GM12891 (cell line): ENCODE data around the gene TRIM38.
"Not testable (repeated sequence)": the region's sequence is repeated elsewhere in the genome, so short reads cannot be mapped to it uniquely, and the experiment has no call there.

Experiments
- PAX5 ChIP-seq: IDR thresholded peaks from 2 replicates; pipeline ENCODE4 v1.6.1; 2011; ENCODE audit warnings: low read length, moderate library complexity, mild to moderate bottlenecking; ENCODE audit not compliant: insufficient read depth, severe bottlenecking
- POLR2A ChIP-seq: IDR thresholded peaks from 2 replicates; pipeline ENCODE4 v1.6.1; 2011; ENCODE audit warnings: low read depth, low read length, control low read depth
- POLR2AphosphoS5 ChIP-seq: IDR thresholded peaks from 2 replicates; pipeline ENCODE4 v1.6.1; 2011; ENCODE audit warnings: low read depth, low read length, control low read depth
- POU2F2 ChIP-seq: IDR thresholded peaks from 2 replicates; pipeline ENCODE4 v1.6.1; 2011; ENCODE audit warnings: low read depth, mild to moderate bottlenecking, control low read depth, low read length, moderate library complexity
- SPI1 ChIP-seq: IDR thresholded peaks from 2 replicates; pipeline ENCODE4 v1.6.1; 2011; ENCODE audit warnings: low read depth, low read length, control low read depth
- TAF1 ChIP-seq: IDR thresholded peaks from 2 replicates; pipeline ENCODE4 v1.6.1; 2011; ENCODE audit warnings: low read depth, low read length, control low read depth

- not testable (repeated sequence) for TF ChIP-seq POLR2AphosphoS5, TAF1, SPI1, POLR2A, PAX5, POU2F2
These were observed 51.8 kb downstream of the TRIM38 start for GRCh38 chr6:26014386-26014785.
